Stimulated activated CD8-positive, alpha-beta memory T cell treated with anti-CD3 and anti-CD28 coated beads, Interleukin-15, amount 100 ng/mL, for 1 hour (primary cell): Measurements from ENCODE around the gene CNOT1.
"Not testable (repeated sequence)": the region's sequence is repeated elsewhere in the genome, so short reads cannot be mapped to it uniquely, and the experiment has no call there.

Source experiments
- DNase-seq: peaks from one replicate; pipeline ENCODE4 v3.0.0-alpha.2; 2020; ENCODE audit warnings: low read depth

CNOT1 gene

GRCh38 chr16:58582133-58582532 is 47.5 kb downstream of the CNOT1 start:
- no peak for DNase-seq

DNA sequence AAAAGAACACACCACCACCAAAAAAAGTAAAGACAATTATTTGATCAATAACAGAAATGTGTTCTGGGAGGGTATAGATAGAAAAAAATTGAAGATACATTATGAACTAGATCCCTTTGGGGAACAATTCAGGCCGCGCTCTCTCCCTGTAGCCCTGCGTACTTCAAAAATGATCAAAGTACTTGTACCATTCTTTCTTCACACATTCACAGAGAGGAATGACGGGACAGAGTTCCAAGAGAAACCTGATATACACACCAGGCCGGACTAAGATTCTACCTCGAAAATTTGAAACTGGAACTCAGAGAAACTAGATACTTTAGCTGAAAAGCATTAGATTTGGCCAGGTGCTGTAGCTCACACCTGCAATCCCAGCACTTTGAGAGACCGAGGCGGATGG is 50.0 kb downstream of the CNOT1 start:
- no peak for DNase-seq

GRCh38 chr16:58578642-58579041 is 51.0 kb downstream of the CNOT1 start:
- DNase-seq: no peak

GRCh38 chr16:58577141-58577540 is 52.5 kb downstream of the CNOT1 start:
- no peak for DNase-seq

DNA sequence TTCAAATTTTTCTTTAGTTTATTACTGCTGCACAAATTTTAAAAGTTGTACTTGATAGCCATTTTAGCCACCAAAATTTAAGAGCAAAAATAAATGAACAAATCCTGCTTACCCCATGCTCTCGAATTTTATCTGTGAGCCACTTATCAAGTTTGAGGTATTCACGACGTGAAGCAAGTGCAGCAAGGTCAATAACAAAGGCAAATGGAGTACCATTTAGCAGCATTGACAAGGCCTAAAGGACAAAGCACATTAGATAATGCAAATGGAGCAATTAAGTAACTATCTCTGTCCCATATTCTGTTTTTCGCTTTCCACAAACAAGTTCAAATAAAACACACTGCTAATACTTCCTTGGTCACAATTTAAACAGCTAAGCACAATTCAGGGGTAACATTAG is 54.7 kb downstream of the CNOT1 start:
- no peak for DNase-seq

DNA sequence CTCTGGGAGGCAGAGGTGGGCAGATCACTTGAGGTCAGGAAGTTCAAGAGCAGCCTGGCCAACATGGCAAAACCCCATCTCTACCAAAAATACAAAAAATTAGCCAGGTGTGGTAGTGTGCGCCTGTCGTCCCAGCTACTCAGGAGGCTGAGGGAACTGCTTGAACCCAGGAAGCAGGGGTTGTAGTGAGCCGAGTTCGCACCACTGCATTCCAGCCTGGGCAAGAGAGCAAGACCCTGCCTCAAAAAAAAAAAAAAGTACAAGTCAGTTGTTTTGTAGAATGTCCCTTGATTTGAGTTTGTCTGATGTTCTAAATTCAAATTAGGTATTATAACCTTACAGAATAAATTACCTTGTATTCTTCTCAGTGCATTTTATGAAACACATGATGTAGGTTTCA is 63.9 kb downstream of the CNOT1 start:
- DNase-seq: not testable (repeated sequence)

- DNase-seq: no peak
Measured at GRCh38 chr16:58563775-58564174, 65.9 kb downstream of the CNOT1 start.

GRCh38 chr16:58563235-58563634 is 66.4 kb downstream of the CNOT1 start:
- DNase-seq: no peak

DNA sequence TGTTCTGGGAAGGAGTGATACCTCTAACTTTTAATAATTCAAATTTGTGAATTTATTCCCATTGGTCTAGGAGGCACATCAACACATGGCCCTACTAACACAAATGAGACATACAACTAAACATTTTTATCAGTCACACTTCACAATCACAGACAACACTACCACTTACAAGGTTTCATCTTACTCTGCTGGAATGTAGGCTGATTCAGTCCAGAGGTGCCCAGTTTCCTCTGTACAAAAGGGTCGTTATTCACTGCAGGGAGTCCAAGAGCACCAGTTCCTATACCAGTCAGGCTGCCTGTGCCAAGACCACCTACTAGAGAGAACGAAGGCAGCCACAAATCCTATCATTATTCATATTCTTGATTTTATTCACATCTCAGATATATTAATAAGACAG is 72.9 kb downstream of the CNOT1 start:
- DNase-seq: no peak

- no peak for DNase-seq
Measured at GRCh38 chr16:58551496-58551895, 78.1 kb downstream of the CNOT1 start.

DNA sequence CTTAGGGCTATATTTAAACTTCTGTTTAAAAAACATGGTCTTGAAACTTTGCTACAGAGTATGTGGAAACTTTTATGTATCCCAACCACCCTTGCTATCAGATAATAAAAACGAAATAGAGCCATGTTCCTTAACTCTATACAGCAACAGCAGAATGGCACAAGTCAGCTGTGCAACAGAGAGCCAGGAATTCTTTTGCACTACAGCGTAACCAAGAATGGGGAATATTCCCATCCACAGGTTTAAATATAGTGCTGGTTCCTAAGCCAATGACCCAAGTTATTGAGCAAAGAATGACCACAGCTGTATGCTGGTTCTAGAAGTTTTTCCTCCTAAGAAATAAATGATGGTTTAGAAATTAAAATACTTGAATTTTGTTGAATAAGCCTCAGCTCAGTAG is 81.2 kb downstream of the CNOT1 start:
- DNase-seq: no peak

- DNase-seq: no peak
Measured at GRCh38 chr16:58543685-58544084, 85.9 kb downstream of the CNOT1 start.

- no peak for DNase-seq
Measured at GRCh38 chr16:58542291-58542690, 87.3 kb downstream of the CNOT1 start.

GRCh38 chr16:58541711-58542110 is 87.9 kb downstream of the CNOT1 start:
- no peak for DNase-seq

DNA sequence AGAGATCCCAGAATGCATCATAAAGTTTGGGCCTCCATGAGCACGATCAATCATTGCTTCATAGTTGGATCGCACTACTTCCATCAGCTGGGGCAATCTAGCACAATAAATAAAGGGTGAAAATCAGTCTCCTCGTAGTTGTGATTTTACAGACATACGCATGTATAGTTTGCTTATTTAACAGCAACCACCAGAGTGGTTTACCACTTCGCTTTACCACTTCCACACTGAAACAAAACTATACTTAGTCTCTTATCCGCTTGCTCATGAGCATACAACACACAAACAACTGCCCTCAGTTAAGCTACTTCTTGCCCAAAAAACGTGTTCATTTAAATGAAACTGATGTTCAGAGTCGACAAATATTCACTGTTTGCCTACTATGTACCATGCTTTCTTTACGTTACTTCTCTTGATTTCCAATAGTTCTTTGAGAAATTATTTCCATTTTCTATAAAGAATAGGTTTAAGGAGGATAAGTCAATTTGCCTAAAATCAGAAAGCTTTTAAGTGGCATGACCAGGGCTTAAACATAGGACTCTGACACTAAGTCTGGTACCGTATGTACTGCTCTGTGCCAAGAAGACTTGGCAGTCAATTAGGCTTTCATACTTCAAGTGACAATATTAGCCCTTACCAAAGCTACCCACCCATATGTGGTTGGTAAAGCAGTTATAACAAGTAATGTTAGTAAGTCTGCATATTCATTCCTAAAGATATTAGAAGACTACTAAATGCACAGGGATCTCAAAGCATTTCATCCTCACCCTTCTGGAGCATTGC is 92.3 kb downstream of the CNOT1 start:
- no peak for DNase-seq

DNA sequence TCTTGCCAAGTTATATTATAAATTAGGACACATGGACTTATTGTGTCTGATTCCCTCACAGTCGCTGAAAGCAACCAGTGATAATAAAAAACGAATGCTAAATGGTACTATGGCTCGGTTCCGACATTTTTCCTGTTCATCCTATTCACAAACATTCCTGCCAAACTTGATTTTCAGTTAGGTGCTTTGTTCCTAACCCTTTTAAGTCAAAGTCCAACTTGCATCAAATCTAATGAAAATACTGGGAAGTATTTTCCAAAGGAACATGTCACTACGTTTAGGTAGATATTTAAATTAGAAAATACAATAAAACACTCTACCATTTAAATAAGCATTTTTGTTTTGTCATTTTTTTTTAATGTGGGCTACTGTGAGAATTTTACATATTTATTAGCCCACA is 93.3 kb downstream of the CNOT1 start:
- no peak for DNase-seq

- DNase-seq: no peak
Measured at GRCh38 chr16:58535100-58535499, 94.5 kb downstream of the CNOT1 start.

GRCh38 chr16:58533751-58534470 is 95.7 kb downstream of the CNOT1 start:
- DNase-seq: no peak

GRCh38 chr16:58532414-58532813 is 97.2 kb downstream of the CNOT1 start:
- no peak for DNase-seq

GRCh38 chr16:58530179-58530578 is 99.4 kb downstream of the CNOT1 start:
- DNase-seq: no peak

DNA sequence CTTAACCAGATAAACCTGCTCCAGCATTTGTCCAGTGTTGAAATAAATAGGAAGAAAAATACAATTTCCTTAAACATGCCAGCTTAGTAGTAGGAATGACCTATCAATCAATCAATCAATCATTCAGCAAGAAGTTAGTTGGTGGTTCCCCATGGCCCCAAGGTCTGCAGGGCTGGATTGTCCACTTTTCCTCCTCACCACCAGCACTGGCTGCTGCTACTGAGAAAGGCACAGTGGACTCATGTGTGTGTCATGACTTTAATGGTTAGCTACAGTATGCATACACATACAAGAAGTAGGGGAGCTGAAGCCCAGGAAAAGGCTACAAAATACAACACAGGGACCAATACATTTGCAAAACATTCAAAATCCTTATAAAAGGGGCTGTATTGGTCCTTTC is 109.9 kb downstream of the CNOT1 start:
- DNase-seq: no peak

GRCh38 chr16:58518980-58519368 is 110.7 kb downstream of the CNOT1 start:
- no peak for DNase-seq

- no peak for DNase-seq
Measured at GRCh38 chr16:58518083-58518979, 111.3 kb downstream of the CNOT1 start.
